Measurements from ENCODE around the gene KIF2C. TPM values are rescaled to one million over a fixed set of nuclear protein-coding genes. Genes with fewer than 3 reads are reported as not detected.

Gene KIF2C
- total and polyA plus RNA-seq, 2 of the 4 experiments (the other 2 are of a cell fraction): 31.6 to 45.0 TPM

DNA sequence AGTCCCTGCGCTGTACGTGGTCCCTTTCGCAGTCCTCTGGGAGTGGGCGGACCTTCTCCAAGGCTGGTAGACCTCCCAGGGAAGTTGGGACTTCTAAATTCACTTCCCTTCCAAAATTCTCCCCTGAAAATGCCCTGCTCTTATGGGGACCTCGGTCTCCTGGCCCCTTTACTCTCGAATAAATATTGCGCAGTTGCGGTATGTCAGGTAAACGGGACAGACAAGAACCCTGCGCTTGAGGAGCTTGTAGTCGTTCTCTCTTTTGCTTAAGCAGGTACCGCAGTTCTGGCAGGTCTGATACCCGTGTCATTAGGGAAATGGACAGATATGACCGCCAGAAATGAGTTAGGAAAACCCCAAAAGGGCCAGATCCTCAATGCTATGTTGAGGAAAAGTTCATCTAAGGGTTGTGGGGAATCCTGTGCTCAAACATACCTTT, 561 bp downstream of the KIF2C start:
- peak overlapping the region; percentile 86; the same call in 1 of the 2 replicates for H3K14ac ChIP-seq (replicated peaks; ENCODE audit: low read depth, low read length)
- peak overlapping the region; percentile 82 for H3K4ac ChIP-seq (ENCODE audit: low read depth, low read length)
- DNase-seq (no peak), ATAC-seq (ENCODE audit: low read depth) (peak; percentile 22)
- intact Hi-C loops (cut with micrococcal nuclease): no loop called here
- ChIA-PET POLR2A (ENCODE audit: unreplicated experiment) (no interaction called here), CTCF (interaction anchor here (1.1 kb wide), 1 partner anchor 9 kb away, joined by 4 read pairs; the partner anchor contains the start of gene RNU5D-1)
- H3K36me3 ChIP-seq (ENCODE audit: control insufficient read depth, insufficient read depth, low read length): no peaks in the 10 kb centered on the region
- H3K56ac ChIP-seq (ENCODE audit: extremely low read depth, insufficient read depth, low read length): peak overlapping the region; percentile 81
- H2AK9ac ChIP-seq (replicated peaks; ENCODE audit: low read depth, low read length, poor library complexity): peak overlapping the region; percentile 88
- peaks cover 5% of the 10 kb centered on the region for H3K9me1 ChIP-seq (ENCODE audit: insufficient read depth, low read length)
- peak overlapping the region; percentile 84 for H4K91ac ChIP-seq (ENCODE audit: insufficient read depth, low read depth, low read length)
- TSS peak; percentile 93 for BruUV-seq (replicated peaks)
- H4K20me1 ChIP-seq (ENCODE audit: insufficient read depth, low read length): no peaks in the 10 kb centered on the region; the same call in 1 of the 2 replicates
- TF ChIP-seq FOS (IDR thresholded peaks at IDR 0.05; ENCODE audit: low read depth, low read length) (no peak), MXI1 (IDR thresholded peaks at IDR 0.05; ENCODE audit: borderline replicate concordance, low read depth, low read length) (no peak), RFX5 (IDR thresholded peaks at IDR 0.05; ENCODE audit: low read depth, low read length) (no peak), MAZ (IDR thresholded peaks at IDR 0.05; ENCODE audit: borderline replicate concordance, low read depth, low read length) (no peak), RCOR1 (IDR thresholded peaks at IDR 0.05; ENCODE audit: insufficient replicate concordance, low read length) (no peak), BHLHE40 (IDR thresholded peaks at IDR 0.05; ENCODE audit: low read depth, low read length) (no peak), NFE2L2 (IDR thresholded peaks at IDR 0.05; ENCODE audit: low read depth, low read length) (no peak), SMC3 (IDR thresholded peaks at IDR 0.05; ENCODE audit: low read depth, low read length) (no peak), CEBPB (IDR thresholded peaks at IDR 0.05; ENCODE audit: low read depth, low read length) (no peak), RAD21 (IDR thresholded peaks at IDR 0.05; ENCODE audit: low read length) (no peak), MAFK (IDR thresholded peaks at IDR 0.05; ENCODE audit: low read depth, low read length) (no peak)
- TF ChIP-seq, protein P1, sequence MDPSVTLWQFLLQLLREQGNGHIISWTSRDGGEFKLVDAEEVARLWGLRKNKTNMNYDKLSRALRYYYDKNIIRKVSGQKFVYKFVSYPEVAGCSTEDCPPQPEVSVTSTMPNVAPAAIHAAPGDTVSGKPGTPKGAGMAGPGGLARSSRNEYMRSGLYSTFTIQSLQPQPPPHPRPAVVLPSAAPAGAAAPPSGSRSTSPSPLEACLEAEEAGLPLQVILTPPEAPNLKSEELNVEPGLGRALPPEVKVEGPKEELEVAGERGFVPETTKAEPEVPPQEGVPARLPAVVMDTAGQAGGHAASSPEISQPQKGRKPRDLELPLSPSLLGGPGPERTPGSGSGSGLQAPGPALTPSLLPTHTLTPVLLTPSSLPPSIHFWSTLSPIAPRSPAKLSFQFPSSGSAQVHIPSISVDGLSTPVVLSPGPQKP (IDR thresholded peaks at IDR 0.05; ENCODE audit: borderline replicate concordance, low read depth, low read length): no peak
- TF ChIP-seq, protein P2, sequence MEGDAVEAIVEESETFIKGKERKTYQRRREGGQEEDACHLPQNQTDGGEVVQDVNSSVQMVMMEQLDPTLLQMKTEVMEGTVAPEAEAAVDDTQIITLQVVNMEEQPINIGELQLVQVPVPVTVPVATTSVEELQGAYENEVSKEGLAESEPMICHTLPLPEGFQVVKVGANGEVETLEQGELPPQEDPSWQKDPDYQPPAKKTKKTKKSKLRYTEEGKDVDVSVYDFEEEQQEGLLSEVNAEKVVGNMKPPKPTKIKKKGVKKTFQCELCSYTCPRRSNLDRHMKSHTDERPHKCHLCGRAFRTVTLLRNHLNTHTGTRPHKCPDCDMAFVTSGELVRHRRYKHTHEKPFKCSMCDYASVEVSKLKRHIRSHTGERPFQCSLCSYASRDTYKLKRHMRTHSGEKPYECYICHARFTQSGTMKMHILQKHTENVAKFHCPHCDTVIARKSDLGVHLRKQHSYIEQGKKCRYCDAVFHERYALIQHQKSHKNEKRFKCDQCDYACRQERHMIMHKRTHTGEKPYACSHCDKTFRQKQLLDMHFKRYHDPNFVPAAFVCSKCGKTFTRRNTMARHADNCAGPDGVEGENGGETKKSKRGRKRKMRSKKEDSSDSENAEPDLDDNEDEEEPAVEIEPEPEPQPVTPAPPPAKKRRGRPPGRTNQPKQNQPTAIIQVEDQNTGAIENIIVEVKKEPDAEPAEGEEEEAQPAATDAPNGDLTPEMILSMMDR (conservative IDR thresholded peaks at IDR 0.05; ENCODE audit: low read depth, low read length): no peak
- H2AK5ac ChIP-seq (ENCODE audit: low read depth, low read length): peak overlapping the region; percentile 44; the same call in 1 of the 2 replicates
- H2BK15ac ChIP-seq (ENCODE audit: low read depth, low read length): no peak overlapping the region
- no peak overlapping the region for H2BK120ac ChIP-seq (ENCODE audit: low read depth, low read length)
- H3K23ac ChIP-seq (ENCODE audit: low read depth, low read length): peak overlapping the region; percentile 92
- peak overlapping the region; percentile 48; the same call in 1 of the 2 replicates for H3K27ac ChIP-seq (ENCODE audit: insufficient read depth, low read length)
- no peak overlapping the region for H2BK20ac ChIP-seq (ENCODE audit: low read depth, low read length)
- dilution Hi-C loops (cut with HindIII; ENCODE audit: low sequenced_read_pairs, unreplicated experiment): no loop called here
- H4K5ac ChIP-seq (ENCODE audit: low read depth, low read length): no peak overlapping the region
- peaks cover 4% of the 10 kb centered on the region for H3K4me1 ChIP-seq (ENCODE audit: control insufficient read depth, insufficient read depth, low read length)
- H3K27me3 ChIP-seq (ENCODE audit: control insufficient read depth, insufficient read depth, low read length): no peaks in the 10 kb centered on the region
- H2AFZ ChIP-seq (replicated peaks; ENCODE audit: low read length, poor library complexity): peak overlapping the region; percentile 94
- peak overlapping the region; percentile 50; the same call in 1 of the 2 replicates for H3K9ac ChIP-seq (ENCODE audit: low read depth, low read length)
- H3K4me2 ChIP-seq (ENCODE audit: low read depth, low read length): peak overlapping the region; percentile 86
- H3K4me3 ChIP-seq (ENCODE audit: insufficient read depth, low read depth, low read length): peak overlapping the region; percentile 67
- 0% methylated on average over 8 of the region's 14 CpGs; no CpG with 5 or more reads in 1 of the 2 experiments for WGBS, 2 experiments (ENCODE audit: extremely low coverage in 2 of 2, insufficient read length in 1 of 2)
- H3K18ac ChIP-seq (ENCODE audit: low read depth, low read length): no peak overlapping the region
- in situ Hi-C loops (cut with MboI; ENCODE audit: low sequenced_read_pairs): no loop called here
- peak overlapping the region; percentile 22 to 55 for H4K8ac ChIP-seq (ENCODE audit: low read depth in 2 of 2, low read length in 2 of 2)
- H2BK5ac ChIP-seq (ENCODE audit: low read depth, low read length, poor library complexity, severe bottlenecking): peak overlapping the region; percentile 22
- H3K79me1 ChIP-seq (ENCODE audit: low read depth in 1 of 2, low read length in 2 of 2): peaks cover 19 to 43% of the 10 kb centered on the region in 2 experiments
- no peaks in the 10 kb centered on the region for H3K9me3 ChIP-seq (ENCODE audit: control insufficient read depth, insufficient read depth, low read length)

Measured in IMR-90 (cell line).